GM21737 (cell line): ENCODE measurements around the gene LDAF1.
"Not testable (repeated sequence)": the region's sequence is repeated elsewhere in the genome, so short reads cannot be mapped to it uniquely, and the experiment has no call there.

ENCODE experiments used
- ATAC-seq: cut with Tn5 transposase; IDR thresholded peaks from one replicate; pipeline ENCODE4 v1.9.1; 2021; ENCODE audit warnings: mild to moderate bottlenecking, moderate library complexity; ENCODE audit not compliant: unreplicated experiment

LDAF1 gene

DNA sequence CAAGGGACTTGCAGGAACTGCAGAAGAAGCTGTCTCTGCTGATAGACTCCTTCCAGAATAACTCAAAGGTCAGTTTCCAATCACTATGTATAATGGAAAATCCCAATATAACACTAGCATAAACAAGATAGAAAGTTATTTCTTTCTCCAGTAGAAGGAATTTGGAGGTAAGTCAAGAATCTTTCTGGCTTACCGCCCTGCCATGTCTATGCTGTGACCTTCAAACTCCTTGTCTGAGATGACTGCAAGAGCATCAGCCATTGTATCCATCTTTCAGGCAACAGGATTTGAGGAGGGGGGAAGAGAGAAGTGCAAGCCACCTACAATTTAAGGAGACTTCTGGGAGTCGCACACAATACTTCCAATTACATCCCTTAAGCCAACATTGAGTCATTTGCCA, 2.7 kb downstream of the LDAF1 start:
- ATAC-seq: no peak

DNA sequence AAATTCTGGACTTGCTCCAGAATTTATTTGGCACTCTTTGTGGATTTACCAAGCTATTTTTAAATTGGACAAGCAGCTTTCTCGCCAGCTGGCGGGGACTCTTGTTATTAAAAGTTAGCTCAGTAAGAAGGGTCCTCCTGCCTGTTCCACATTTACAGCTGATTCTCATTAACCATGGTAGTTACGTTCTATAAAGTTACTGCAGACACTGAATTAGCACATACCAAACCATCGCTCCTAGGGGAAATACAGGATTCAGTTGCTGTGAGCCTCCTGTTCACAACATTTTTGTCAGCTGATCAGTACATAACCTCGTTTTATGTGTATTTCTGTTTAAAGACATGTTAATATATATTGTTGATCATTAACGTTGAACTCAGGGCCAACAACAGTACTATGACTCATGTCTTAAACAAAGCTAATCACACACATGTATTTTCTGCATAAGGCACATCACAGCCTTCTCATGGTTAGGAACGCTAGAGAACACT, 4.2 kb downstream of the LDAF1 start:
- ATAC-seq: no peak

DNA sequence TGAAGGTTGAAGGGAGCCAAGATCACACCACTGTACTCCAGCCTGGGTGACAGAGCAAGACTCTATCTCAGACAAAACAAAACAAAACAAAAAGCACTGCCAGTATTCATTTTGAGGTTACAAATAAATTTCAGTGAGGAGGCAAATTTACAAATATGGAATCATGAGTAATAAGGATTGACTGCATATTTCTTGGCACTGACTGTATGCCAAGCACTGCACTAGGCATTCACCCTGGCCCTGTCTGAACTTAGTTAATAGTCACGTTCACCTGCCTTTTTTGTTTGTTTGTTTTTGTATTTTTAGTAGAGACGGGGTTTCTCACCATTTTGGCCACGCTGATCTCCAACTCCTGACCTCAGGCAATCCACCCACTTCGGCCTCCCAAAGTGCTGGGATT, 5.1 kb downstream of the LDAF1 start:
- ATAC-seq: no peak

- no peak for ATAC-seq
Observed at GRCh38 chr16:21164521-21165168, 6.2 kb downstream of the LDAF1 start.

GRCh38 chr16:21166561-21166961, 8.1 kb downstream of the LDAF1 start:
- ATAC-seq: no peak

DNA sequence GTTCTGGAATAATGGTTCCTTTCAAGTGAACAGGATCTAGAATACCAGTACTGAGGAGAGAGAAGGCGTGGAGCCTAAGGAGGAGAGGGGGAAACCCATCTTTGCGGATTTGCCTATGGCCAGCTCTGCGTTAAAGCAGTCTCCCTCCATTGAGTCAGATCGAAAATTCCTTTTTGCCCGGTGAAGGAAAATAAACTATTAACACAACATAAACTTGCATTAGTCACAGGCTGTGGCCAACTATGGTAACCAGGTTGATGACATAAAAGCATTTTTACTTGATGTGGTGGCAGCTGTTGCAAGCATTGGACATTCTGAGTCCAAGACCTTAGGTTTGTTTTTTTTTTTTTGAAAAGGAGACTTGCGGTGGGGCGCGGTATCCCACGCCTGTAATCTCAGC, 8.9 kb downstream of the LDAF1 start:
- ATAC-seq: no peak

GRCh38 chr16:21167929-21168602, 9.6 kb downstream of the LDAF1 start:
- no peak for ATAC-seq

- no peak for ATAC-seq
Observed at GRCh38 chr16:21169249-21169981, 10.9 kb downstream of the LDAF1 start.

DNA sequence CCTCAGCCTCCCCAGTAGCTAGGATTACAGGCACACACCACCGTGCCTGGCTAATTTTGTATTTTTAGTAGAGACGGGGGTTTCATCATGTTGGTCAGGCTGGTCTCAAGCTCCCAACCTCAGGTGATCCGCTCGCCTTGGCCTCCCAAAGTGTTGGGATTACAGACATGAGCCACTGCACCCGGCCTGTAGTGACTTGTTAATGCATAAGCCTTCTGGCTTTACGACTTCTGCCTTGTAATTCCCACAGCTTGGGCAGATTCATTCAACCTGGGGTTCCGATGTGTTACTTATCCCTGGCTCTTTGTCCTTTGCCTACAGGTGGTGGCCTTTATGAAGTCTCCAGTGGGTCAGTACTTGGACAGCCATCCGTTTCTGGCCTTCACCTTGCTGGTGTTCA, 11.6 kb downstream of the LDAF1 start:
- ATAC-seq: not testable (repeated sequence)

DNA sequence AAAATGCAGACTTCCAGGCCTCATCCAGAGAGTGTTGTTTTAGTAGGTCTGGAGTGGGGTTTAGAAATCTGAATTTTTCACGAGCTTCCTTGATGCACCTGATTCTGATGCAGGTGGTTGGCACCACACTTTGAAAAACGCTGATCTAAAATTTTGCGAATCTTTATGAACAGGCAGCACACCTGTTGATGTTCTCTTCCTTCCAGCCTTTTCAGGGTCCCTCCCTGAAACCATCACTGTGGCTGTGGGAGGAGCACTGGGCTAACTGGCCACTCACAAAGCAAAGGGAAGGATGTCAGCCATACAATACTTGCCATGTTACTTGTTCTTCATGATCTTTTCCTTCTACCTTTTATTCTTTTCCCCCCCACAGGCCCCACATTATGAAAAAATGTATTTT, 14.2 kb downstream of the LDAF1 start:
- no peak for ATAC-seq

DNA sequence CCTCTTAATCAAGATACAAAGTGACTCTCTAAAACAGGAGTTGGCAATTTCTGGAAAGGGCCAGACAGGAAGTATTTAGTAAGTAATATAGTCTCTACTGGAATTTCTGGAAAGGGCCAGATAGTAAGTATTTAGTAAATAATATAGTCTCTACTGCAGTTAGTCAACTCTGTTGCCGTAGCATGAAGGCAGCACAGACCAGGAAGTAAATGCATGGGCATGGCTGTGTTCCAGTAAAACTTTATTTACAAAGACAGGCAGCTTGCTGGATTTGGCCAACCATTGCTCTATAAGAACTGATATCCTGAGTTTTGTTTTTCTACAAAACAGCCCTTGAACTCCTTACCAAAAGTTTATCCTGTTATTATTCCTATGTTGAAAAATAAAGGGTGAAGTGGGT, 16.9 kb downstream of the LDAF1 start:
- no peak for ATAC-seq

GRCh38 chr16:21179126-21179982, 20.9 kb downstream of the LDAF1 start:
- no peak for ATAC-seq

GRCh38 chr16:21179983-21180365, 21.5 kb downstream of the LDAF1 start:
- ATAC-seq: no peak

DNA sequence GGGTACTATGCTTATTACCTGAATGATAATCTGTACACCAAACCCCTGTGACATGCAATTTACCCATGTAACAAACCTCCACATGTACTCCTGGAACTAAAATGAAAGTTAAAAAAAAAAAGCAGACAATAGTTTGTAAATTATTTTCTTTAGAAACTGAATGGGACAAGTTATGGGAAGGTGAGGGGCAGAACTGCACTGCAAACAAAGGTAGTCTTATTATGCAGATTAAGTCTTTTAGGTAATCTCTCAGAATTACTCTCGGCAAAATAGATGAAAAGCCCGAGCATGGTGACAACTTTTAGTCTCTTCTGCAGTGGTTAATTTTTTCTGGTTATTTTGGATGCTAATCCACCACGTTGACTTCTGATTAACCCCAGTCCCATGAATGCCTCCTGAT, 25.5 kb downstream of the LDAF1 start:
- no peak for ATAC-seq

- no peak for ATAC-seq
Observed at GRCh38 chr16:21184834-21185233, 26.4 kb downstream of the LDAF1 start.

GRCh38 chr16:21185659-21186325, 27.3 kb downstream of the LDAF1 start:
- ATAC-seq: no peak

- no peak for ATAC-seq
Observed at GRCh38 chr16:21186326-21186691, 27.8 kb downstream of the LDAF1 start.

GRCh38 chr16:21189311-21189710, 30.8 kb downstream of the LDAF1 start:
- ATAC-seq: no peak

- ATAC-seq: no peak
Observed at GRCh38 chr16:21190013-21190412, 31.5 kb downstream of the LDAF1 start.

DNA sequence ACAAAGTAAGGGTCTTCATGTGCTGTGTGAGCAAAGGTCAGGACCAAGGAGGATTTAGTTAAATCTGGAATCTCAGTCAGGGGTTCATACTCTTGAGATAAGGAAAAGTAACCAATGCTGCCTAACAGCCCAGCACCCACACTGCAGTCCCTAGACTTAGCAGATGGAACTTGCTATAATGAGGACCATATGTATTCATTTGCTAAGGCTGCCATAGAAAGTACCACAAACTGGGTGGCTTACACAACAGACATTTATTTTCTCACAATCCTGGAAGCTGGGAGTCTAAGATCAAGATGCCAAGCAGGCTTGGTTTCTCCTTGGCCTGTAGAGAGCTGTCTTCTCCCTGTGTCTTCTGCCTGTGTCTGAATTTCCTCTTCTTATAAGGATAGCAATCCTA, 32.1 kb downstream of the LDAF1 start:
- no peak for ATAC-seq

- no peak for ATAC-seq
Observed at GRCh38 chr16:21192991-21193390, 34.5 kb downstream of the LDAF1 start.
